GM23338 (cell line): Measurements from ENCODE around the gene STK38.

Experiments
- CREB1 ChIP-seq: fragments of 250-450 bp; sonication (Bioruptor Pico); IDR thresholded peaks from 2 replicates; pipeline ENCODE4 v1.5.0; 2020; ENCODE audit warnings: low read depth, mild to moderate bottlenecking, moderate library complexity
- EZH2 ChIP-seq: fragments of 200-600 bp; sonication (generic); IDR thresholded peaks from one replicate; pipeline ENCODE4 v1.8.0; 2017; ENCODE audit warnings: antibody characterized with exemption, mild to moderate bottlenecking, low read depth; ENCODE audit not compliant: unreplicated experiment
- EZH2phosphoT487 ChIP-seq: fragments of 200-600 bp; sonication (generic); IDR thresholded peaks from one replicate; pipeline ENCODE4 v1.8.1; 2018; ENCODE audit warnings: antibody characterized with exemption; ENCODE audit not compliant: unreplicated experiment
- JUNB ChIP-seq: IDR thresholded peaks from one replicate; pipeline ENCODE4 v1.6.1; 2016; ENCODE audit warnings: antibody characterized with exemption; ENCODE audit not compliant: unreplicated experiment
- POLR2AphosphoS5 ChIP-seq: IDR thresholded peaks from 2 replicates; pipeline ENCODE4 v1.6.1; 2016; ENCODE audit warnings: antibody characterized with exemption, low read depth
- TF ChIP-seq, protein P1 (sequence below): IDR thresholded peaks from 2 replicates; pipeline ENCODE4 v1.6.1; 2016; ENCODE audit warnings: antibody characterized with exemption
- TF ChIP-seq, protein P2 (sequence below), 2 experiments: fragments of 200-600 bp in 1 of 2; sonication (generic) in 1 of 2; conservative IDR thresholded peaks; 2 replicates each; pipeline versions ENCODE4 v1.5.1 to v1.6.1; 2016 to 2017; ENCODE audit warnings: antibody characterized with exemption in 2 of 2, low read depth in 2 of 2, mild to moderate bottlenecking in 2 of 2, moderate library complexity in 1 of 2
- TF ChIP-seq, protein P3 (sequence below): IDR thresholded peaks from one replicate; pipeline ENCODE4 v1.6.1; 2018; ENCODE audit warnings: antibody characterized with exemption; ENCODE audit not compliant: unreplicated experiment
- TF ChIP-seq, protein P4 (sequence below): fragments of 250-450 bp; sonication (Bioruptor Pico); IDR thresholded peaks from 2 replicates; pipeline ENCODE4 v1.5.0; 2020; ENCODE audit warnings: mild to moderate bottlenecking, moderate library complexity

DNA sequence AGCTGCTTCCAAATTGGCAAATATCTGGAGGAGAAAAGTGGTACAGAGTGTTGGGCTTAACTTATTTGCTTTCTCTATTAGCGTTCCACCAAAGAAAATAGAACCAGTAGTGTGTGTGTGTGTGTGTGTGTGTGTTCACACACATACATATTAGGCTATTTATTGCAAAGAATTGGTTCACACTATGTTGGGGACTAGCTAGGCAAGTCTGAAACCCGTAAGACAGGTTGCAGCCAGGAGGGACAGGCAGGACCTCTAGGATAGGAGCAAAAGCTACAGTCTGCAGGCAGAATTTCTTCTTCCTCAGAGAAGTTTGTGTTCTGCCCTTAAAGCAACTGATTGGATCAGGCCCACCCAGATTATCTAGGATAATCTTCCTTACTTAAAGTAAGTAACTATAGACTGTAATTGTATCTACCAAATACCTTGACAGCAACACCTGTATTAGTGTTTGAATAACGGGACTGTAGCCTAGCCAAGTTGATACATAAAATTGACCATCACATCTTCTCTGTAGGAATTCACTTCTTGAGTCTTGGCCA lies 91.7 kb downstream of the STK38 start:
- TF ChIP-seq, protein P1, sequence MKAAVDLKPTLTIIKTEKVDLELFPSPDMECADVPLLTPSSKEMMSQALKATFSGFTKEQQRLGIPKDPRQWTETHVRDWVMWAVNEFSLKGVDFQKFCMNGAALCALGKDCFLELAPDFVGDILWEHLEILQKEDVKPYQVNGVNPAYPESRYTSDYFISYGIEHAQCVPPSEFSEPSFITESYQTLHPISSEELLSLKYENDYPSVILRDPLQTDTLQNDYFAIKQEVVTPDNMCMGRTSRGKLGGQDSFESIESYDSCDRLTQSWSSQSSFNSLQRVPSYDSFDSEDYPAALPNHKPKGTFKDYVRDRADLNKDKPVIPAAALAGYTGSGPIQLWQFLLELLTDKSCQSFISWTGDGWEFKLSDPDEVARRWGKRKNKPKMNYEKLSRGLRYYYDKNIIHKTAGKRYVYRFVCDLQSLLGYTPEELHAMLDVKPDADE: no peak
- TF ChIP-seq, protein P2, sequence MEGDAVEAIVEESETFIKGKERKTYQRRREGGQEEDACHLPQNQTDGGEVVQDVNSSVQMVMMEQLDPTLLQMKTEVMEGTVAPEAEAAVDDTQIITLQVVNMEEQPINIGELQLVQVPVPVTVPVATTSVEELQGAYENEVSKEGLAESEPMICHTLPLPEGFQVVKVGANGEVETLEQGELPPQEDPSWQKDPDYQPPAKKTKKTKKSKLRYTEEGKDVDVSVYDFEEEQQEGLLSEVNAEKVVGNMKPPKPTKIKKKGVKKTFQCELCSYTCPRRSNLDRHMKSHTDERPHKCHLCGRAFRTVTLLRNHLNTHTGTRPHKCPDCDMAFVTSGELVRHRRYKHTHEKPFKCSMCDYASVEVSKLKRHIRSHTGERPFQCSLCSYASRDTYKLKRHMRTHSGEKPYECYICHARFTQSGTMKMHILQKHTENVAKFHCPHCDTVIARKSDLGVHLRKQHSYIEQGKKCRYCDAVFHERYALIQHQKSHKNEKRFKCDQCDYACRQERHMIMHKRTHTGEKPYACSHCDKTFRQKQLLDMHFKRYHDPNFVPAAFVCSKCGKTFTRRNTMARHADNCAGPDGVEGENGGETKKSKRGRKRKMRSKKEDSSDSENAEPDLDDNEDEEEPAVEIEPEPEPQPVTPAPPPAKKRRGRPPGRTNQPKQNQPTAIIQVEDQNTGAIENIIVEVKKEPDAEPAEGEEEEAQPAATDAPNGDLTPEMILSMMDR (conservative IDR thresholded peaks at IDR 0.05; ENCODE audit: low read depth in 2 of 2): no peak
- TF ChIP-seq CREB1 (CRISPR knock-in tag): no peak
- TF ChIP-seq EZH2: no peak
- TF ChIP-seq EZH2phosphoT487: no peak
- TF ChIP-seq, protein P3, sequence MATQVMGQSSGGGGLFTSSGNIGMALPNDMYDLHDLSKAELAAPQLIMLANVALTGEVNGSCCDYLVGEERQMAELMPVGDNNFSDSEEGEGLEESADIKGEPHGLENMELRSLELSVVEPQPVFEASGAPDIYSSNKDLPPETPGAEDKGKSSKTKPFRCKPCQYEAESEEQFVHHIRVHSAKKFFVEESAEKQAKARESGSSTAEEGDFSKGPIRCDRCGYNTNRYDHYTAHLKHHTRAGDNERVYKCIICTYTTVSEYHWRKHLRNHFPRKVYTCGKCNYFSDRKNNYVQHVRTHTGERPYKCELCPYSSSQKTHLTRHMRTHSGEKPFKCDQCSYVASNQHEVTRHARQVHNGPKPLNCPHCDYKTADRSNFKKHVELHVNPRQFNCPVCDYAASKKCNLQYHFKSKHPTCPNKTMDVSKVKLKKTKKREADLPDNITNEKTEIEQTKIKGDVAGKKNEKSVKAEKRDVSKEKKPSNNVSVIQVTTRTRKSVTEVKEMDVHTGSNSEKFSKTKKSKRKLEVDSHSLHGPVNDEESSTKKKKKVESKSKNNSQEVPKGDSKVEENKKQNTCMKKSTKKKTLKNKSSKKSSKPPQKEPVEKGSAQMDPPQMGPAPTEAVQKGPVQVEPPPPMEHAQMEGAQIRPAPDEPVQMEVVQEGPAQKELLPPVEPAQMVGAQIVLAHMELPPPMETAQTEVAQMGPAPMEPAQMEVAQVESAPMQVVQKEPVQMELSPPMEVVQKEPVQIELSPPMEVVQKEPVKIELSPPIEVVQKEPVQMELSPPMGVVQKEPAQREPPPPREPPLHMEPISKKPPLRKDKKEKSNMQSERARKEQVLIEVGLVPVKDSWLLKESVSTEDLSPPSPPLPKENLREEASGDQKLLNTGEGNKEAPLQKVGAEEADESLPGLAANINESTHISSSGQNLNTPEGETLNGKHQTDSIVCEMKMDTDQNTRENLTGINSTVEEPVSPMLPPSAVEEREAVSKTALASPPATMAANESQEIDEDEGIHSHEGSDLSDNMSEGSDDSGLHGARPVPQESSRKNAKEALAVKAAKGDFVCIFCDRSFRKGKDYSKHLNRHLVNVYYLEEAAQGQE: no peak
- no peak for TF ChIP-seq JUNB
- TF ChIP-seq POLR2AphosphoS5: no peak
- TF ChIP-seq, protein P4, sequence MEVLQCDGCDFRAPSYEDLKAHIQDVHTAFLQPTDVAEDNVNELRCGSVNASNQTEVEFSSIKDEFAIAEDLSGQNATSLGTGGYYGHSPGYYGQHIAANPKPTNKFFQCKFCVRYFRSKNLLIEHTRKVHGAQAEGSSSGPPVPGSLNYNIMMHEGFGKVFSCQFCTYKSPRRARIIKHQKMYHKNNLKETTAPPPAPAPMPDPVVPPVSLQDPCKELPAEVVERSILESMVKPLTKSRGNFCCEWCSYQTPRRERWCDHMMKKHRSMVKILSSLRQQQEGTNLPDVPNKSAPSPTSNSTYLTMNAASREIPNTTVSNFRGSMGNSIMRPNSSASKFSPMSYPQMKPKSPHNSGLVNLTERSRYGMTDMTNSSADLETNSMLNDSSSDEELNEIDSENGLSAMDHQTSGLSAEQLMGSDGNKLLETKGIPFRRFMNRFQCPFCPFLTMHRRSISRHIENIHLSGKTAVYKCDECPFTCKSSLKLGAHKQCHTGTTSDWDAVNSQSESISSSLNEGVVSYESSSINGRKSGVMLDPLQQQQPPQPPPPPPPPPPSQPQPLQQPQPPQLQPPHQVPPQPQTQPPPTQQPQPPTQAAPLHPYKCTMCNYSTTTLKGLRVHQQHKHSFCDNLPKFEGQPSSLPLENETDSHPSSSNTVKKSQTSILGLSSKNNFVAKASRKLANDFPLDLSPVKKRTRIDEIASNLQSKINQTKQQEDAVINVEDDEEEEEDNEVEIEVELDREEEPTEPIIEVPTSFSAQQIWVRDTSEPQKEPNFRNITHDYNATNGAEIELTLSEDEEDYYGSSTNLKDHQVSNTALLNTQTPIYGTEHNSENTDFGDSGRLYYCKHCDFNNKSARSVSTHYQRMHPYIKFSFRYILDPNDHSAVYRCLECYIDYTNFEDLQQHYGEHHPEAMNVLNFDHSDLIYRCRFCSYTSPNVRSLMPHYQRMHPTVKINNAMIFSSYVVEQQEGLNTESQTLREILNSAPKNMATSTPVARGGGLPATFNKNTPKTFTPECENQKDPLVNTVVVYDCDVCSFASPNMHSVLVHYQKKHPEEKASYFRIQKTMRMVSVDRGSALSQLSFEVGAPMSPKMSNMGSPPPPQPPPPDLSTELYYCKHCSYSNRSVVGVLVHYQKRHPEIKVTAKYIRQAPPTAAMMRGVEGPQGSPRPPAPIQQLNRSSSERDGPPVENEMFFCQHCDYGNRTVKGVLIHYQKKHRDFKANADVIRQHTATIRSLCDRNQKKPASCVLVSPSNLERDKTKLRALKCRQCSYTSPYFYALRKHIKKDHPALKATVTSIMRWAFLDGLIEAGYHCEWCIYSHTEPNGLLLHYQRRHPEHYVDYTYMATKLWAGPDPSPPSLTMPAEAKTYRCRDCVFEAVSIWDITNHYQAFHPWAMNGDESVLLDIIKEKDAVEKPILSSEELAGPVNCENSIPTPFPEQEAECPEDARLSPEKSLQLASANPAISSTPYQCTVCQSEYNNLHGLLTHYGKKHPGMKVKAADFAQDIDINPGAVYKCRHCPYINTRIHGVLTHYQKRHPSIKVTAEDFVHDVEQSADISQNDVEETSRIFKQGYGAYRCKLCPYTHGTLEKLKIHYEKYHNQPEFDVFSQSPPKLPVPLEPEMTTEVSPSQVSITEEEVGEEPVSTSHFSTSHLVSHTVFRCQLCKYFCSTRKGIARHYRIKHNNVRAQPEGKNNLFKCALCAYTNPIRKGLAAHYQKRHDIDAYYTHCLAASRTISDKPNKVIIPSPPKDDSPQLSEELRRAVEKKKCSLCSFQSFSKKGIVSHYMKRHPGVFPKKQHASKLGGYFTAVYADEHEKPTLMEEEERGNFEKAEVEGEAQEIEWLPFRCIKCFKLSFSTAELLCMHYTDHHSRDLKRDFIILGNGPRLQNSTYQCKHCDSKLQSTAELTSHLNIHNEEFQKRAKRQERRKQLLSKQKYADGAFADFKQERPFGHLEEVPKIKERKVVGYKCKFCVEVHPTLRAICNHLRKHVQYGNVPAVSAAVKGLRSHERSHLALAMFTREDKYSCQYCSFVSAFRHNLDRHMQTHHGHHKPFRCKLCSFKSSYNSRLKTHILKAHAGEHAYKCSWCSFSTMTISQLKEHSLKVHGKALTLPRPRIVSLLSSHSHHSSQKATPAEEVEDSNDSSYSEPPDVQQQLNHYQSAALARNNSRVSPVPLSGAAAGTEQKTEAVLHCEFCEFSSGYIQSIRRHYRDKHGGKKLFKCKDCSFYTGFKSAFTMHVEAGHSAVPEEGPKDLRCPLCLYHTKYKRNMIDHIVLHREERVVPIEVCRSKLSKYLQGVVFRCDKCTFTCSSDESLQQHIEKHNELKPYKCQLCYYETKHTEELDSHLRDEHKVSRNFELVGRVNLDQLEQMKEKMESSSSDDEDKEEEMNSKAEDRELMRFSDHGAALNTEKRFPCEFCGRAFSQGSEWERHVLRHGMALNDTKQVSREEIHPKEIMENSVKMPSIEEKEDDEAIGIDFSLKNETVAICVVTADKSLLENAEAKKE: no peak
